Measurements from ENCODE around the gene TSG101. TPM values are rescaled to one million over a fixed set of nuclear protein-coding genes. Genes with fewer than 3 reads are reported as not detected.

The TSG101 gene
- total RNA-seq, 1 experiment from 2014 or later = 79.1 TPM

GRCh38 chr11:18495271-18495670, 31.5 kb downstream of the TSG101 start:
- no peaks in the 10 kb centered on the region for H3K9me3 ChIP-seq (ENCODE audit: control insufficient read depth, insufficient read depth, low read depth, low read length)
- no peak for ATAC-seq
- intact Hi-C loops (cut with micrococcal nuclease; ENCODE audit: unreplicated experiment) (no loop called here), in situ Hi-C loops (cut with HindIII; ENCODE audit: low pct_unique_long_range_greater_than_20kb, low sequenced_read_pairs) (no loop called here)
- no TSS peak for BruUV-seq (replicated peaks)
- H3K4me1 ChIP-seq (ENCODE audit: control insufficient read depth, insufficient read depth, low read length) = no peaks in the 10 kb centered on the region
- DNase-seq (ENCODE audit: low read depth, low spot score) = no peak
- ChIA-PET CTCF (no interaction called here), POLR2A (no interaction called here)
- peaks cover 2% of the 10 kb centered on the region; the same call in 1 of the 2 replicates for H3K36me3 ChIP-seq (ENCODE audit: control insufficient read depth, insufficient read depth, low read length)
- no peak overlapping the region for H3K4me3 ChIP-seq (ENCODE audit: low read depth in 2 of 2, low read length in 2 of 2)
- no peak overlapping the region for H3K27ac ChIP-seq (ENCODE audit: low read length)
- no peaks in the 10 kb centered on the region for H3K27me3 ChIP-seq (ENCODE audit: control insufficient read depth, insufficient read depth, low read length)
- no peak for TF ChIP-seq TCF7L2 (IDR thresholded peaks at IDR 0.05; ENCODE audit: low read depth, low read length)
- no peak for TF ChIP-seq CTCF (IDR thresholded peaks at IDR 0.05)

GRCh38 chr11:18493310-18493709, 33.4 kb downstream of the TSG101 start:
- DNase-seq (ENCODE audit: low read depth, low spot score) (no peak), ATAC-seq (no peak)
- ChIA-PET POLR2A (no interaction called here), CTCF (no interaction called here)
- Histone ChIP-seq H3K27ac (ENCODE audit: low read length) (no peak overlapping the region), H3K4me1 (ENCODE audit: control insufficient read depth, insufficient read depth, low read length) (no peaks in the 10 kb centered on the region), H3K36me3 (ENCODE audit: control insufficient read depth, insufficient read depth, low read length) (peaks cover 5% of the 10 kb centered on the region), H3K9me3 (ENCODE audit: control insufficient read depth, insufficient read depth, low read depth, low read length) (no peaks in the 10 kb centered on the region), H3K4me3 (ENCODE audit: low read depth in 2 of 2, low read length in 2 of 2) (no peak overlapping the region), H3K27me3 (ENCODE audit: control insufficient read depth, insufficient read depth, low read length) (no peaks in the 10 kb centered on the region)
- no TSS peak for BruUV-seq (replicated peaks)
- TF ChIP-seq TCF7L2 (IDR thresholded peaks at IDR 0.05; ENCODE audit: low read depth, low read length) (no peak), SIN3A (IDR thresholded peaks at IDR 0.05; ENCODE audit: borderline replicate concordance, insufficient read depth, low read depth, low read length) (no peak), CTCF (IDR thresholded peaks at IDR 0.05) (no peak), POLR2AphosphoS5 (IDR thresholded peaks at IDR 0.05; ENCODE audit: low read depth, low read length) (no peak), REST (IDR thresholded peaks at IDR 0.05; ENCODE audit: insufficient read depth in 1 of 2, low read depth in 2 of 2, low read length in 1 of 2) (no peak)
- in situ Hi-C loops (cut with HindIII; ENCODE audit: low pct_unique_long_range_greater_than_20kb, low sequenced_read_pairs) (no loop called here), intact Hi-C loops (cut with micrococcal nuclease; ENCODE audit: unreplicated experiment) (no loop called here)

- Histone ChIP-seq H3K4me1 (ENCODE audit: control insufficient read depth, insufficient read depth, low read length) (no peaks in the 10 kb centered on the region), H3K4me3 (ENCODE audit: low read depth in 2 of 2, low read length in 2 of 2) (no peak overlapping the region), H3K27me3 (ENCODE audit: control insufficient read depth, insufficient read depth, low read length) (no peaks in the 10 kb centered on the region), H3K36me3 (ENCODE audit: control insufficient read depth, insufficient read depth, low read length) (peaks cover 5% of the 10 kb centered on the region), H3K27ac (ENCODE audit: low read length) (no peak overlapping the region), H3K9me3 (ENCODE audit: control insufficient read depth, insufficient read depth, low read depth, low read length) (no peaks in the 10 kb centered on the region)
- no peak for DNase-seq (ENCODE audit: low read depth, low spot score)
- CTCF ChIA-PET = no interaction called here
- in situ Hi-C loops (cut with HindIII; ENCODE audit: low pct_unique_long_range_greater_than_20kb, low sequenced_read_pairs) = no loop called here
- no peak for TF ChIP-seq SIN3A (IDR thresholded peaks at IDR 0.05; ENCODE audit: borderline replicate concordance, insufficient read depth, low read depth, low read length)
- TF ChIP-seq POLR2AphosphoS5 (IDR thresholded peaks at IDR 0.05; ENCODE audit: low read depth, low read length) = no peak
- no peak for TF ChIP-seq CTCF (IDR thresholded peaks at IDR 0.05)
- no peak for TF ChIP-seq TCF7L2 (IDR thresholded peaks at IDR 0.05; ENCODE audit: low read depth, low read length)
- TF ChIP-seq REST (IDR thresholded peaks at IDR 0.05; ENCODE audit: insufficient read depth in 1 of 2, low read depth in 2 of 2, low read length in 1 of 2) = no peak
- POLR2A ChIA-PET = no interaction called here
- intact Hi-C loops (cut with micrococcal nuclease; ENCODE audit: unreplicated experiment) = no loop called here
- ATAC-seq = no peak
- no TSS peak for BruUV-seq (replicated peaks)
Measured at GRCh38 chr11:18492888-18493287, 33.9 kb downstream of the TSG101 start.

Measured in Panc1 (cell line).